ENCODE measurements around the gene TTLL13. TPM values are rescaled to one million over a fixed set of nuclear protein-coding genes. Genes with fewer than 3 reads are reported as not detected.
"Not testable (repeated sequence)": the region's sequence is repeated elsewhere in the genome, so short reads cannot be mapped to it uniquely, and the experiment has no call there.

The TTLL13 gene
- total RNA-seq, 1 experiment from 2014 or later, result not detected

- POLR2A ChIA-PET (ENCODE audit: unreplicated experiment), result no interaction called here
These were observed 21.3 kb downstream of the TTLL13 start for GRCh38 chr15:90270502-90271150.

GRCh38 chr15:90271459-90272166, 22.3 kb downstream of the TTLL13 start:
- TSS peak; percentile 6 for BruUV-seq (replicated peaks)

More at GRCh38 chr15:90270502-90271150, 21.3 kb downstream of the TTLL13 start:
- Histone ChIP-seq H2AFZ (ENCODE audit: low read length) (no peak overlapping the region), H3K79me2 (ENCODE audit: low read length) (peaks cover 77% of the 10 kb centered on the region), H3K9ac (ENCODE audit: low read length) (no peak overlapping the region), H3K4me1 (ENCODE audit: insufficient read depth, low read length) (peaks cover 25% of the 10 kb centered on the region), H3K27ac (ENCODE audit: low read length) (no peak overlapping the region), H3K9me2 (replicated peaks; ENCODE audit: low read length) (no peaks in the 10 kb centered on the region), H3K9me3 (ENCODE audit: low read length) (no peaks in the 10 kb centered on the region), H3K4me3 (ENCODE audit: low read length) (no peak overlapping the region; the same call in 1 of the 2 replicates), H4K20me1 (ENCODE audit: low read length) (peaks cover 46% of the 10 kb centered on the region), H3F3A (ENCODE audit: low read length, unreplicated experiment) (no peaks in the 10 kb centered on the region), H3K4me2 (ENCODE audit: low read length) (peak overlapping the region; percentile 37; the same call in 1 of the 2 replicates), H3K36me3 (ENCODE audit: low read depth, low read length) (peaks cover 42% of the 10 kb centered on the region), H3K27me3 (ENCODE audit: low read length) (no peaks in the 10 kb centered on the region)
- no TSS peak for BruUV-seq (replicated peaks)
- TF ChIP-seq, protein P1, sequence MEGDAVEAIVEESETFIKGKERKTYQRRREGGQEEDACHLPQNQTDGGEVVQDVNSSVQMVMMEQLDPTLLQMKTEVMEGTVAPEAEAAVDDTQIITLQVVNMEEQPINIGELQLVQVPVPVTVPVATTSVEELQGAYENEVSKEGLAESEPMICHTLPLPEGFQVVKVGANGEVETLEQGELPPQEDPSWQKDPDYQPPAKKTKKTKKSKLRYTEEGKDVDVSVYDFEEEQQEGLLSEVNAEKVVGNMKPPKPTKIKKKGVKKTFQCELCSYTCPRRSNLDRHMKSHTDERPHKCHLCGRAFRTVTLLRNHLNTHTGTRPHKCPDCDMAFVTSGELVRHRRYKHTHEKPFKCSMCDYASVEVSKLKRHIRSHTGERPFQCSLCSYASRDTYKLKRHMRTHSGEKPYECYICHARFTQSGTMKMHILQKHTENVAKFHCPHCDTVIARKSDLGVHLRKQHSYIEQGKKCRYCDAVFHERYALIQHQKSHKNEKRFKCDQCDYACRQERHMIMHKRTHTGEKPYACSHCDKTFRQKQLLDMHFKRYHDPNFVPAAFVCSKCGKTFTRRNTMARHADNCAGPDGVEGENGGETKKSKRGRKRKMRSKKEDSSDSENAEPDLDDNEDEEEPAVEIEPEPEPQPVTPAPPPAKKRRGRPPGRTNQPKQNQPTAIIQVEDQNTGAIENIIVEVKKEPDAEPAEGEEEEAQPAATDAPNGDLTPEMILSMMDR (conservative IDR thresholded peaks at IDR 0.05; ENCODE audit: low read depth, low read length), result no peak
- intact Hi-C loops (cut with micrococcal nuclease), result no loop called here
- DNase-seq (no peak), ATAC-seq (no peak)
- CTCF ChIA-PET, result no interaction called here

DNA sequence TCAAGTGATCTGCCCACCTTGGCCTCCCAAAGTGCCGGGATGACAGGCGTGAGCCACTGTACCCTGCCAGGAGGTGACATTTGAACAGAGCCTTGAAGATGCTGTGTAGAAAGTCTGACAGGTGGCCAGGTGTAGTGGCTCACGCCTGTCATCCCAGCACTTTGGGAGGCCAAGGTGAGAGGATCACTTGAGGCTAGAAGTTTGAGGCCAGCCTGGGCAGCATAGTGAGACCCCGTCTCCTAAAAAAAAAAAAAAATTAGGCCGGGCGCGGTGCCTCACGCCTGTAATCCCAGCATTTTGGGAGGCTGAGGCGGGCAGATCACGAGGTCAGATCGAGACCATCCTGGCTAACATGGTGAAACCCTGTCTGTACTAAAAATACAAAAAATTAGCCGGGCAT, 29.1 kb downstream of the TTLL13 start:
- H3K4me2 ChIP-seq (ENCODE audit: low read length); H3K27ac ChIP-seq (ENCODE audit: low read length); intact Hi-C loops (cut with micrococcal nuclease); H3F3A ChIP-seq (ENCODE audit: low read length, unreplicated experiment); ATAC-seq; H3K4me1 ChIP-seq (ENCODE audit: insufficient read depth, low read length); CTCF ChIA-PET; POLR2A ChIA-PET (ENCODE audit: unreplicated experiment); H3K9ac ChIP-seq (ENCODE audit: low read length); H2AFZ ChIP-seq (ENCODE audit: low read length); H3K4me3 ChIP-seq (ENCODE audit: low read length); H3K9me3 ChIP-seq (ENCODE audit: low read length); DNase-seq; BruUV-seq (replicated peaks); H3K36me3 ChIP-seq (ENCODE audit: low read depth, low read length); H3K27me3 ChIP-seq (ENCODE audit: low read length); H3K79me2 ChIP-seq (ENCODE audit: low read length); H3K9me2 ChIP-seq (replicated peaks; ENCODE audit: low read length); H4K20me1 ChIP-seq (ENCODE audit: low read length): not testable (repeated sequence)

More at GRCh38 chr15:90271459-90272166, 22.3 kb downstream of the TTLL13 start:
- Histone ChIP-seq H3K9me2 (replicated peaks; ENCODE audit: low read length) (no peaks in the 10 kb centered on the region), H3K27me3 (ENCODE audit: low read length) (no peaks in the 10 kb centered on the region), H3K4me2 (ENCODE audit: low read length) (no peak overlapping the region), H3K9me3 (ENCODE audit: low read length) (no peaks in the 10 kb centered on the region), H3K4me3 (ENCODE audit: low read length) (no peak overlapping the region), H3K79me2 (ENCODE audit: low read length) (peaks cover 67% of the 10 kb centered on the region), H3K27ac (ENCODE audit: low read length) (no peak overlapping the region), H3K4me1 (ENCODE audit: insufficient read depth, low read length) (peaks cover 25% of the 10 kb centered on the region), H3K9ac (ENCODE audit: low read length) (no peak overlapping the region), H3F3A (ENCODE audit: low read length, unreplicated experiment) (no peaks in the 10 kb centered on the region), H2AFZ (ENCODE audit: low read length) (no peak overlapping the region), H4K20me1 (ENCODE audit: low read length) (peaks cover 42% of the 10 kb centered on the region), H3K36me3 (ENCODE audit: low read depth, low read length) (peaks cover 42% of the 10 kb centered on the region)
- ChIA-PET CTCF (no interaction called here), POLR2A (ENCODE audit: unreplicated experiment) (no interaction called here)
- TF ChIP-seq EZH2phosphoT487 (IDR thresholded peaks at IDR 0.05; ENCODE audit: borderline replicate concordance, low read length), result no peak
- TF ChIP-seq, protein P1 (conservative IDR thresholded peaks at IDR 0.05; ENCODE audit: low read depth, low read length), result no peak
- intact Hi-C loops (cut with micrococcal nuclease), result no loop called here
- DNase-seq, result no peak
- no peak for ATAC-seq

- H3K9ac ChIP-seq (ENCODE audit: low read length); H4K20me1 ChIP-seq (ENCODE audit: low read length); H3K4me1 ChIP-seq (ENCODE audit: insufficient read depth, low read length); H3K27me3 ChIP-seq (ENCODE audit: low read length); H3K4me3 ChIP-seq (ENCODE audit: low read length); H3K79me2 ChIP-seq (ENCODE audit: low read length); intact Hi-C loops (cut with micrococcal nuclease); H3K27ac ChIP-seq (ENCODE audit: low read length); H3K9me3 ChIP-seq (ENCODE audit: low read length); H3K36me3 ChIP-seq (ENCODE audit: low read depth, low read length); H2AFZ ChIP-seq (ENCODE audit: low read length); BruUV-seq (replicated peaks); ATAC-seq; H3F3A ChIP-seq (ENCODE audit: low read length, unreplicated experiment); CTCF ChIA-PET; DNase-seq; H3K4me2 ChIP-seq (ENCODE audit: low read length); POLR2A ChIA-PET (ENCODE audit: unreplicated experiment); H3K9me2 ChIP-seq (replicated peaks; ENCODE audit: low read length): not testable (repeated sequence)
These were observed 31.4 kb downstream of the TTLL13 start for GRCh38 chr15:90280743-90281142.

DNA sequence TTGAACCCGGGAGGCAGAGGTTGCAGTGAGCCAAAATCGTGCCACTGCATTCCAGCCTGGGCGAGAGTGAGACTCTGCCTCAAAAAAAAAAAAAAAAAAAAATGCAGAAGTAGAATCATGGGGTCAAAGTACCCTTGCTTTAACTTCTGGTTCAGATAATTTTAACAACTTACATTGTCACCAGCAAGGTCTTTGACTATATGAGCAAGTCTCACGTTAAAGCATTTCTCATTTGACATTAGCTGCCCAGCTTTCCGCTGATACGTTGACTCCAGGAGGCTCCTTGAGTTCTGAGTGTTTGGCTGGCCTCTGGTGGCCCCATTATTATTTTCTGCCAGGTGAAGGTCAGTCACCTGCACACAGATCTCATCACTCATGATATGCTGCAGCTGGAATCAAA, 32.3 kb downstream of the TTLL13 start:
- DNase-seq; H3K27ac ChIP-seq (ENCODE audit: low read length); H3K4me1 ChIP-seq (ENCODE audit: insufficient read depth, low read length); H3K27me3 ChIP-seq (ENCODE audit: low read length); POLR2A ChIA-PET (ENCODE audit: unreplicated experiment); H3K36me3 ChIP-seq (ENCODE audit: low read depth, low read length); ATAC-seq; H3K79me2 ChIP-seq (ENCODE audit: low read length); H3K9me3 ChIP-seq (ENCODE audit: low read length); H3K9ac ChIP-seq (ENCODE audit: low read length); H4K20me1 ChIP-seq (ENCODE audit: low read length); CTCF ChIA-PET; H3K4me2 ChIP-seq (ENCODE audit: low read length); BruUV-seq (replicated peaks); H2AFZ ChIP-seq (ENCODE audit: low read length); H3K9me2 ChIP-seq (replicated peaks; ENCODE audit: low read length); H3F3A ChIP-seq (ENCODE audit: low read length, unreplicated experiment); H3K4me3 ChIP-seq (ENCODE audit: low read length); intact Hi-C loops (cut with micrococcal nuclease): not testable (repeated sequence)
